SH-SY5Y (cell line): ENCODE results near the gene TTC38.

Experiments used
- GATA2 ChIP-seq: IDR thresholded peaks from 2 replicates; pipeline ENCODE4 v1.6.1; 2011; ENCODE audit warnings: mild to moderate bottlenecking, low read depth, low read length
- GATA3 ChIP-seq: IDR thresholded peaks from 2 replicates; pipeline ENCODE4 v1.6.1; 2011; ENCODE audit warnings: low read depth, mild to moderate bottlenecking, low read length, moderate library complexity

DNA sequence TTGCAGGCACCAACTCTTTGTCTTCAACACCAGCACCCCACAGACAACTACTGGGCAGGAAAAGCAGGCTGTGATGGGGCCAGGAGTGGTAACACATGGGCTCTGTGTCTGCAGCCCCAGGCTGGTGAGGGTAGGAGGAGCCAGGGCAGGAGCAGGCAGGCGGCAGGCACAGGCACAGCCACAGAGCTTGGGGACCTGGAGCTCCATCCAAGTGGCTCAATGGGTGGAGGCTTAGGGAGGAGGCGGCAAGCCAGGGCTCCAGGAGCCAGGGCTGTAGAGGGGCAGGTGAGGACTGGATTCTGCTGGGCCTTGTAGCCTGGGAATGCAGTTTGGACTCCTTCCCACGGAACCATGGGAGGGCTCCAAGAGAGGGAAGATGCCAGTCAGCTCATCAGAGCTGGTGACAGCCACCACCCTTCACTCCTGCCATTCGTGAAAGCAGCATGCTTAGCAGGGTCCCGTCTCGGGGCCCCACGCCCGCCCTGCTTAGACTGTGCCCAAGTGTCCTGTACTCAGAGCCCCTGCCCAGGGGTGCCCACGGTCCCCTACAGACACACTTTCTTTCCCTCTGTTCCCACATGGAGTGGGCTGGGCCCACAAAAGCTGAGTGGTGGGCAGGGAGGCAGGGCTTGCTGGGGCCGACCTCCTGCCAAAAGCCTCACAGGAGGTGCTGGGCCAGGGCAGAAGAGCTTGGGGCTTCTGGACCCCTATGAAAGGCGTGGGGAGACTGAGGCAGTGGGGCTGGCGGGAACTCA, 12.4 kb downstream of the TTC38 start:
- TF ChIP-seq GATA2: no peak
- no peak for TF ChIP-seq GATA3
